ACHN (cell line): ENCODE results near the gene SPP2.

Experiments used
- DNase-seq: peaks from one replicate; pipeline ENCODE4 v3.0.0-alpha.2; 2015
- in situ Hi-C: cut with HindIII; loops from 2 replicates; pipeline ENCODE4 v1.10.0; 2017; ENCODE audit warnings: low sequenced_read_pairs, low pct_ligation_motif_present, low pct_unique_long_range_greater_than_20kb

SPP2 gene

DNA sequence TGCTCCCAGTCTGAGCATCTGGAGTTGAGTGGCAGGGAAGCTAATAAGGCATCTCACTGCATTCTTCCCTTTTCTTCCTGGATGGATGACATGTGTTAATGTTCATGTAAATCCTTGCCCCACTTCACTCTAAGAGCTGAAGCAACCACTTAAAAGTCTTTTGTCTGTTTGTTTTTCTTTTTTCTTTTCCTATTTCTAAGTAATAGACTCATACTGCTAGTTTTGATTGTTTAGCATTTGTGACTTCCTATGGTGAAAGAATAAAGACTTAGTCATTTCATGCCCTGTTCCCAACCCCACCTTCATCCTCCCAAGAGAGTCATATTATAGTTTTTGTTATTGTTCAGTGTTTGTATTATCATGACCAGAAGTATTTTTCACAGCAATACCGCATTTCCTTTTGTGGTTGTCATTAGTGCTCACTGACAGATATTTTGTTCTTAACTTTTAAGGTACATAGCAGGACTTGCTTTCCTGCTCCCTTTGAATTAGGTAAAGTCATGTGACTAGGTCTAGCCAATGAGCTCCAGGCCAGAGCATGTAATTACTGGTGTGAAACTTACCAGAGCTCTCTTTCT lies 18.1 kb upstream of the SPP2 start:
- DNase-seq = no peak
- in situ Hi-C loops = no loop called here

- in situ Hi-C loops = no loop called here
- DNase-seq = peak; percentile 59
Measured at GRCh38 chr2:234033174-234033573, 17.3 kb upstream of the SPP2 start.

GRCh38 chr2:234033885-234034284 lies 16.6 kb upstream of the SPP2 start:
- no peak for DNase-seq
- in situ Hi-C loops = no loop called here

GRCh38 chr2:234038076-234038802 lies 12.3 kb upstream of the SPP2 start:
- DNase-seq = no peak
- in situ Hi-C loops = no loop called here

- in situ Hi-C loops = no loop called here
- DNase-seq = peak; percentile 84
Measured at GRCh38 chr2:234044157-234044556, 6.3 kb upstream of the SPP2 start.

- no peak for DNase-seq
- in situ Hi-C loops = no loop called here
Measured at GRCh38 chr2:234046521-234046920, 4.0 kb upstream of the SPP2 start.

- in situ Hi-C loops = no loop called here
- DNase-seq = no peak
Measured at GRCh38 chr2:234047361-234047760, 3.1 kb upstream of the SPP2 start.

GRCh38 chr2:234048049-234048448 lies 2.5 kb upstream of the SPP2 start:
- in situ Hi-C loops = no loop called here
- DNase-seq = no peak

DNA sequence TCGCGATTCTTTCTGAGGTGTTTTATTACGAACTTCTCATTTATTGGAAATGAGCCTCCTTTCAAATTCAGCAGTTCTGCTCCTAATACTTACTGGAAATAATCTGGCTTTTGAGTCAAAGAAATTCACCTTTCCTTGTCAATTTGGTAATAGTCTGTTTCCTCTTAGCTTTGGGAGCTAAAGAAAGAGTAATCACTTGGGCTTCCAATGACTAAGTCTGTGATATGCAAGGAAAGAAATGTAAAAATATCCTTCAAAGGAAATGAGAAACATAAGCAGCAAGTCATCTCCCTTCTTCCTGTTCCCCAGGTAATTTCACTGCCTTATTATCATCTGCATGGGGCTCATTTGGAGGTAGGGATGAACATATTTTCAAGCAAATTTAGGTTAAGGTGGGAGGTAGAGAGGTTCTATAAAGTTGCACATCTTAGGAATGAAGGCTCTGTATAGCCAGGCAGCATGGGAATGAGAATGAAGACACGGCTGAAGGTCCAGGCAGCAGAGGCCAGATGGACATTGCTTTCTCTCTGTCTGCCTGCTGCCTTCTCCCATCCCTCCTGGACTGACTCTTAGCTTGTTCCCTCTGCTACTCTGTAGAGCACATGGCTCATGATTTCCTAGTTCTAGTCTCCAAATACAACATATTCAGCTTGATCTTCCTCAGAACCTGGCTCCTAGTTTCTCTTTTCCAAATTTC lies 1.0 kb downstream of the SPP2 start:
- in situ Hi-C loops = no loop called here
- DNase-seq = no peak

DNA sequence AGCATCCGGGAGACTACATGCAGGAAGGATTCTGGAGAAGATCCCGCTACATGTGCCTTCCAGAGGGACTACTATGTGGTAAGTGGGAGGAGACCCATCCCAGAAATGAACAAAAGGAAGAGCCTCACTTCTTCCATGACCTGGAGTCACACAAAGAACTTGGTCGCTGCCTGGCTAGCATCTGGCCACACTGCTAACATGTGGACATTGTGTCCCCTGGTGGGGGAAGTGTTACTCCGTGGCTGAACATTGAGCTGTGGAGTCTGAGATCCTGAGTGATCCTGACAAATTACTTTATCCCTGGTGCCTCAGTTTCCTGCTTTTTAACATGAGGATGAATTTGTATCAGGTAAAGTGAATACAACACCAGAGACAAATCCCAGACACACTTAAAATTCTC lies 8.4 kb downstream of the SPP2 start:
- no peak for DNase-seq
- in situ Hi-C loops = no loop called here

- no peak for DNase-seq
- in situ Hi-C loops = no loop called here
Measured at GRCh38 chr2:234060236-234060635, 9.7 kb downstream of the SPP2 start.

GRCh38 chr2:234061624-234062257 lies 11.2 kb downstream of the SPP2 start:
- DNase-seq = no peak
- in situ Hi-C loops = no loop called here

DNA sequence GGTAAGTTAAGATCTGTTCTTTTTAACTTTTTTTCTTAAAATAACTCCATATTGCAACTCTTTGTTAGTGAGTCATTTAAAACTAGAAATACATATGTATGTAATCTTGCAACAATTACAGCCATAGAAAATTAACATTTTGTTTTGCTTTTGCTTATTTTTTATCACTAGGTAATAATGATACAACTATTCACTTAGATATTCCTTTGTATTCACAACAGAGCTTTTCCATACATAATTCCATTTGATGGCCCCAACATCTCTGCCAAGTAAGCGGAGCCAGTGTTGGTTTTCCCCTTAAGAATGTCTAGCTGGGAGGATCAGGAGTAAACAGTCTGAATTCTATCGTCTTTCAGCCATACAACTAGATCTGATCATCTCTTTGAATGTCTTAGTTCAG lies 16.1 kb downstream of the SPP2 start:
- no peak for DNase-seq
- in situ Hi-C loops = no loop called here

DNA sequence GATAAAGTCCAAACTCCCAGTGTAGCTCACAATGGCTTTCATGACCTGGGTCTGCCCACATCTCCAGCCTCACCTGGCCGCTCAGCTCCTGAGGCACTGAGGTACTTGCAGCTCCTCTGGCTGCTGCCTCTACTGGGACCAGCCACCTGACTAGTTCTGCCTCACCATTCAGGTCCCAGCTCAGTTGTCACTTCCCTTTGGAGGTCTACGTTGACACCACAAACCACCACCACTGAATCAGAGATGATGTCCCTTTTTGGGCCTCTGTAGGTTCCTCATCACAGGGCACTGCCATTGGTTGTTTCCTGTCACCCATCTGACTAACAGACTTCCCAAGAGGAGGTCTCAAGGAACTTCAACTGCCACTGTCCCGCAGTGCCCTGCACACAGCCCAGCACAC lies 21.2 kb downstream of the SPP2 start:
- no peak for DNase-seq
- in situ Hi-C loops = no loop called here

GRCh38 chr2:234072454-234072853 lies 22.0 kb downstream of the SPP2 start:
- DNase-seq = no peak
- in situ Hi-C loops = no loop called here

DNA sequence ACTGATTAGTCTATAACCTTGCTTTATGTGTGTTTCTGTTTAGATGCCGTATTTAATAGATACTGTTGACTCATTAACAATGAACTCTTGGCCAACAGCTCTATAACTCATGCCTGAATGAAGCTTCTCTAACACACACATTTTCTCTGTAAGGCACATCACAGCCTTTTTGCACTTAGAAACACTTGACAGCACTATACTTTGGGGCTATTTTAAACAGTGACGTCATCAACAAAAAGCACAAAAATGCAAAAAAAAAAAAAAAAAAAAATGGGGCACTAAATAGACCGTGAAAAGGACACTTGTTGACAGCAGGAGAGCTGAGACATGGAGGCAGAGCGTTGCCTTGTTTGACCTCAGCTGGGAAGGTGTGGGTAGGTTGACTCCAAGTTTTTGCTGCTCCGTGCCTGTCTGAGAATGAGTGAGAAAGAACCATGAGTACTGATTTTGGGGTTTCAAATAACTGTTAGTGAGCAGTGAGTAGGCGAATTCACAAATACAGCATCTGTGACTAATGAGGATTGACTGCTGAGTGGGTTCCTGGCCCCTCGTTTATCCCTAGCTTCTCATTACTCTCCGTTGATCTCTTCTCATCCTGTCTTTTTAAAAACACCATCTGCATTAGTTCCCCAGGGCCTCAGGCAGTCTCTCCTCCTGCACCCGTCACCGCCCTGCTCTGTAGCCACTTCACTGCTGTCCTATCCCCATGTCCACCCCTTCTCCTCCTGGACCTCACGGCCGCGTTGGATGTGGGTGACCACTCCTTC lies 24.4 kb downstream of the SPP2 start:
- in situ Hi-C loops = no loop called here
- DNase-seq = no peak

DNA sequence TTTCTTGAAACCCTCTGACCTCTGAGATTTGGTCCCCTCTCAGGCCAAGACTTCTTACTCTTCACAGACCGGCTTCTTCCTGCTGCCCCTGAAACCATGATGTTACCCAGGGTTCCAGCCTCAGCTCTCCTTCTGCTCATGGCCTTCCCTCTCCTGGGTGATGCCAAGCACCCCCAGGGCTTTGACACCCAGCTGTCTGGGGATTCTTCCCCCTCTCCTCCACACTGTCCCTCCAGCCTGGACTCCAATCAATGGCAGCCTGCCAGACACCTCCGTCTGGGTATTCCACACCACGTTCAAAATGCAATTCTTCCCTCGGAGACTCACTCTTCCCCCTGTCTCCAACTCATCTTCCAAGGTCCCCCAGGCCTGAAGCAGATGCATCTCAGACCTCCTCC lies 25.0 kb downstream of the SPP2 start:
- in situ Hi-C loops = no loop called here
- DNase-seq = no peak

GRCh38 chr2:234075947-234076346 lies 25.4 kb downstream of the SPP2 start:
- no peak for DNase-seq
- in situ Hi-C loops = no loop called here

DNA sequence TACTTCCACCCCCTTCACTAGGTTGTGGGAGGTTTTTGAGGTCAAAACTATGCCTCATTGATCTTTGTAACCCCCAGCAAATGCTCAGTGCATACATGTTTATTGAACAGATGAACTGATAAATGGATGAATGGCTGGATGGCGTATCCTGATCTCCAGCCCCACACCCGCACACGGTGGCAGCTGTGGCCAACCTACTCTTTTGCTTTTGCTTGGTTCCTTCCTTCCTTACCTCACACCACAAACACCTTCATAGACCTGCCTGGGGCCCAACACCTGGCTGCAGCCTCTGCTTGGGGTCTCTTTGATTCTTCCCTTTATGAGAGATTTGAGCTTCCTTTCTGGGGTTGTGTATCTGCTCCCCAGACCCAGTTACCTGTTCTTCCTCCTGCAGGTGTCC lies 25.9 kb downstream of the SPP2 start:
- in situ Hi-C loops = no loop called here
- no peak for DNase-seq
